Ishikawa (cell line): ENCODE measurements around the gene PDZD2.

Experiments
- CEBPB ChIP-seq: IDR thresholded peaks from 2 replicates; pipeline ENCODE4 v1.6.1; 2012
- CREB1 ChIP-seq: IDR thresholded peaks from 2 replicates; pipeline ENCODE4 v1.6.1; 2012; ENCODE audit warnings: low read depth
- EGR1 ChIP-seq: IDR thresholded peaks from 2 replicates; pipeline ENCODE4 v1.6.1; 2012
- EP300 ChIP-seq: IDR thresholded peaks from 2 replicates; pipeline ENCODE4 v1.6.1; 2012; ENCODE audit warnings: borderline replicate concordance
- FOXM1 ChIP-seq: IDR thresholded peaks from 2 replicates; pipeline ENCODE4 v1.6.1; 2012; ENCODE audit warnings: low read depth, borderline replicate concordance
- NFIC ChIP-seq: IDR thresholded peaks from 2 replicates; pipeline ENCODE4 v1.6.1; 2012
- RAD21 ChIP-seq: IDR thresholded peaks from 2 replicates; pipeline ENCODE4 v1.6.1; 2012; ENCODE audit warnings: low read depth
- TAF1 ChIP-seq: IDR thresholded peaks from 2 replicates; pipeline ENCODE4 v1.6.1; 2012; ENCODE audit warnings: low read depth, mild to moderate bottlenecking
- TCF12 ChIP-seq: IDR thresholded peaks from 2 replicates; pipeline ENCODE4 v1.6.1; 2012; ENCODE audit warnings: low read depth
- TEAD4 ChIP-seq: IDR thresholded peaks from 2 replicates; pipeline ENCODE4 v1.6.1; 2012
- YY1 ChIP-seq: IDR thresholded peaks from 2 replicates; pipeline ENCODE4 v1.6.1; 2012; ENCODE audit warnings: low read depth
- ZBTB7A ChIP-seq: IDR thresholded peaks from 2 replicates; pipeline ENCODE4 v1.6.1; 2012; ENCODE audit warnings: low read depth
- TF ChIP-seq, protein P1 (sequence below): IDR thresholded peaks from 2 replicates; pipeline ENCODE4 v1.6.1; 2012
- TF ChIP-seq, protein P2 (sequence below): IDR thresholded peaks from 2 replicates; pipeline ENCODE4 v1.6.1; 2012; ENCODE audit warnings: low read depth, mild to moderate bottlenecking
- TF ChIP-seq, protein P3 (sequence below): IDR thresholded peaks from 2 replicates; pipeline ENCODE4 v1.6.1; 2012

The PDZD2 gene

DNA sequence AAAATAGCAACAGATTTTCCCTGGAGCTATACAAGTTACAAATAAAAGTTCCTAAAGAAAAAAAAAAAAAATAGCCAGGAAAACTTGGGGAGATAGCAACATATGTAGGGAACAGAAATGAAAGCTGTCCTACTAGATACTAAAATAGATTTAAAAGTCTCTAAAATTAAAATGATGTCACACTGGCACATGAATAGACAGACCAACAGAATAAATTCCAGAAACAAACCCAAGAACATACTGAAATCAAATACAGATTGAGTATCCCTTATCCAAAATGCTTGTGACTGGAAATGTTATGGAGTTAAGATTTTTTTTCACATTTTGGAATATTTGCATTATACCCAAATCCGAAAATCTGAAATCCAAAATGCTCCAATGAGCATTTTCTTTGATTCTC is 511.4 kb downstream of the PDZD2 start:
- TF ChIP-seq EP300 = no peak
- TF ChIP-seq, protein P1, sequence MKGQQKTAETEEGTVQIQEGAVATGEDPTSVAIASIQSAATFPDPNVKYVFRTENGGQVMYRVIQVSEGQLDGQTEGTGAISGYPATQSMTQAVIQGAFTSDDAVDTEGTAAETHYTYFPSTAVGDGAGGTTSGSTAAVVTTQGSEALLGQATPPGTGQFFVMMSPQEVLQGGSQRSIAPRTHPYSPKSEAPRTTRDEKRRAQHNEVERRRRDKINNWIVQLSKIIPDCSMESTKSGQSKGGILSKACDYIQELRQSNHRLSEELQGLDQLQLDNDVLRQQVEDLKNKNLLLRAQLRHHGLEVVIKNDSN = no peak
- TF ChIP-seq NFIC = no peak
- no peak for TF ChIP-seq YY1
- no peak for TF ChIP-seq TAF1
- no peak for TF ChIP-seq FOXM1
- no peak for TF ChIP-seq CREB1
- no peak for TF ChIP-seq EGR1
- TF ChIP-seq ZBTB7A = no peak
- TF ChIP-seq, protein P2, sequence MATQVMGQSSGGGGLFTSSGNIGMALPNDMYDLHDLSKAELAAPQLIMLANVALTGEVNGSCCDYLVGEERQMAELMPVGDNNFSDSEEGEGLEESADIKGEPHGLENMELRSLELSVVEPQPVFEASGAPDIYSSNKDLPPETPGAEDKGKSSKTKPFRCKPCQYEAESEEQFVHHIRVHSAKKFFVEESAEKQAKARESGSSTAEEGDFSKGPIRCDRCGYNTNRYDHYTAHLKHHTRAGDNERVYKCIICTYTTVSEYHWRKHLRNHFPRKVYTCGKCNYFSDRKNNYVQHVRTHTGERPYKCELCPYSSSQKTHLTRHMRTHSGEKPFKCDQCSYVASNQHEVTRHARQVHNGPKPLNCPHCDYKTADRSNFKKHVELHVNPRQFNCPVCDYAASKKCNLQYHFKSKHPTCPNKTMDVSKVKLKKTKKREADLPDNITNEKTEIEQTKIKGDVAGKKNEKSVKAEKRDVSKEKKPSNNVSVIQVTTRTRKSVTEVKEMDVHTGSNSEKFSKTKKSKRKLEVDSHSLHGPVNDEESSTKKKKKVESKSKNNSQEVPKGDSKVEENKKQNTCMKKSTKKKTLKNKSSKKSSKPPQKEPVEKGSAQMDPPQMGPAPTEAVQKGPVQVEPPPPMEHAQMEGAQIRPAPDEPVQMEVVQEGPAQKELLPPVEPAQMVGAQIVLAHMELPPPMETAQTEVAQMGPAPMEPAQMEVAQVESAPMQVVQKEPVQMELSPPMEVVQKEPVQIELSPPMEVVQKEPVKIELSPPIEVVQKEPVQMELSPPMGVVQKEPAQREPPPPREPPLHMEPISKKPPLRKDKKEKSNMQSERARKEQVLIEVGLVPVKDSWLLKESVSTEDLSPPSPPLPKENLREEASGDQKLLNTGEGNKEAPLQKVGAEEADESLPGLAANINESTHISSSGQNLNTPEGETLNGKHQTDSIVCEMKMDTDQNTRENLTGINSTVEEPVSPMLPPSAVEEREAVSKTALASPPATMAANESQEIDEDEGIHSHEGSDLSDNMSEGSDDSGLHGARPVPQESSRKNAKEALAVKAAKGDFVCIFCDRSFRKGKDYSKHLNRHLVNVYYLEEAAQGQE = no peak
- no peak for TF ChIP-seq TEAD4
- TF ChIP-seq, protein P3, sequence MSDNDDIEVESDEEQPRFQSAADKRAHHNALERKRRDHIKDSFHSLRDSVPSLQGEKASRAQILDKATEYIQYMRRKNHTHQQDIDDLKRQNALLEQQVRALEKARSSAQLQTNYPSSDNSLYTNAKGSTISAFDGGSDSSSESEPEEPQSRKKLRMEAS = no peak
- TF ChIP-seq CEBPB = no peak
- no peak for TF ChIP-seq RAD21
- no peak for TF ChIP-seq TCF12

DNA sequence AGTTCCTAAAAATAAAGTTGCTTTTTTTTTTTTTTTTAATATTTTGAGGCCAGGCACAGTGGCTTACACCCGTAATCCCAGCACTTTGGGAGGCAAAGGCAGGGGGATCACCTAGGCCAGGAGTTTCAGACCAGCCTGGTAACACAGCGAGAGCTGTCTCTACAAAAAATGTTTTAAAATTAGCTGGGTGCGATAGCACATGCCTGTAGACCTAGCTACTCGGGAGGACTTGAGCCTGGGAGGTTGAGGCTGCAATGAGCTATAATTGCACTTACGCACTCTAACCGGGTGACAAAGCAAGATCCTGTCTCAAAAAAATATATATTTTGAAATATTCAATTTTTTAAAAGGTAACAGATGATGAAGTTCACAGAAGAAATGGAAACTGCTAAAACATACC is 512.3 kb downstream of the PDZD2 start:
- TF ChIP-seq ZBTB7A (no peak), TCF12 (no peak), YY1 (no peak), TEAD4 (no peak), CEBPB (no peak)

DNA sequence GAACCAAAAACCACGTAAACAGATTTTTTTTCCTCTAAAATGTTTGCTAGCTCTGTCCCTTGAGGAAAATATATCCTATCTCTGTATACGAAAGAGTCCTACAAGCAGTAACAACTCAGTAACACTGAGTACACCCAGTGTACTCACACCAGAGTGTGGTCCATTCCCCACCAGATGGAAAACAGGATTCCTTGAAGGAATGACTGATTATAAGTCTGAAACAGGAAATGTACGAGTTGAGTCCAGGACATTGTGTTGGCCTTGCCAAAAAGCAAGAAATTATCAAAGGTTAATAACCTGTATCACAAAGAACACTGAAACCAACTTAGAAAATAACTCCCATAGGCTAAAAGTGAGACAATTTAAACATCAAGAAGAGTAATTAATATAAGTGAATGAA is 514.8 kb downstream of the PDZD2 start:
- no peak for TF ChIP-seq TEAD4
- no peak for TF ChIP-seq CREB1
- no peak for TF ChIP-seq CEBPB
- no peak for TF ChIP-seq TCF12
- TF ChIP-seq, protein P2 = no peak
- no peak for TF ChIP-seq TAF1
- TF ChIP-seq YY1 = no peak
- no peak for TF ChIP-seq RAD21
- TF ChIP-seq FOXM1 = no peak
- TF ChIP-seq EP300 = no peak
- TF ChIP-seq, protein P3 = no peak
- TF ChIP-seq, protein P1 = no peak
- no peak for TF ChIP-seq EGR1
- TF ChIP-seq ZBTB7A = no peak
- no peak for TF ChIP-seq NFIC

DNA sequence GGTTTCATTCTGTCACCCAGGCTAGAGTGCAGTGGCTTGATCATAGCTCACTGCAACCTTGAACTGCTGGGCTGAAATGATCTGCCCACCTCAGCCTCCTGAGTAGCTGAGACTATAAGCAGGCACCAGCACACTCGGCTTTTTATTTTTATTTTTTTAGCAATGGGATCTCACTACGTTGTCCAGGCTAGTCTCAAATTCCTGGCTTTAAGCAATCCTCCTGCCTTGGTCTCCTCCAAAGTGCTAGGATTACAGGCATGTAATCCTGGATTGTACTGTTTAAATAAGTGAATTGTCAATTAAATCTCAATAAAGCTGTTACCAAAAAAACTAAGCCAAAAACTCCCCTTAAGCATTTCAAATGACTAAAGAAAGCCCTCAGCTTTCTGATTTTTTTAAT is 516.3 kb downstream of the PDZD2 start:
- no peak for TF ChIP-seq EGR1
- TF ChIP-seq TCF12 = no peak
- TF ChIP-seq NFIC = no peak

DNA sequence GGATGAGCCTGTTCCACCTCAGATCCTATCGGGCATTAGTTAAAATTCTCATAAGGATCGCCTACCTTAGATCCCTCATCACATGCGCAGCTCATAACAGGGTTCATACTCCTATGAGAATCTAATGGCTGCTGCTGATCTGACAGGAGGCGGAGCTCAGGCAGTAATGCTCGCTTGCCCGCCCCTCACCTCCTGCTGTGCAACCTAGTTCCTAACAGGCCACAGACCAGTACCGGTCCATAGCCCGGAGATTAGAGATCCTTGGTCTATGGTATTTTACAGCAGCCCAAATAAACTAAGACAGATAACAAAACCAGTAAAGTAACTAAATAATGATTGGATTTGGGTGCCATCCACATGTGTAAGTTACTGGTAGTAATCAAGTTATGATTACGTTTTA is 517.7 kb downstream of the PDZD2 start:
- TF ChIP-seq TCF12 (no peak), FOXM1 (no peak), RAD21 (no peak), NFIC (no peak), TAF1 (no peak), ZBTB7A (no peak), EGR1 (no peak), TEAD4 (no peak), YY1 (no peak), CEBPB (no peak), EP300 (no peak)
- TF ChIP-seq, protein P2 = no peak
- TF ChIP-seq, protein P1 = no peak
